Hematopoietic multipotent progenitor cell treated with erythropoietin and hydrocortisone succinate and interleukin-3 and kit ligand, for 15 days (in vitro differentiated cells): ENCODE data around the gene KCNJ5.
"Not testable (repeated sequence)": the region's sequence is repeated elsewhere in the genome, so short reads cannot be mapped to it uniquely, and the experiment has no call there.

ENCODE experiments used
- DNase-seq: peaks from one replicate; pipeline ENCODE4 v3.0.0-alpha.2; 2015; ENCODE audit warnings: low spot score

KCNJ5 gene

DNA sequence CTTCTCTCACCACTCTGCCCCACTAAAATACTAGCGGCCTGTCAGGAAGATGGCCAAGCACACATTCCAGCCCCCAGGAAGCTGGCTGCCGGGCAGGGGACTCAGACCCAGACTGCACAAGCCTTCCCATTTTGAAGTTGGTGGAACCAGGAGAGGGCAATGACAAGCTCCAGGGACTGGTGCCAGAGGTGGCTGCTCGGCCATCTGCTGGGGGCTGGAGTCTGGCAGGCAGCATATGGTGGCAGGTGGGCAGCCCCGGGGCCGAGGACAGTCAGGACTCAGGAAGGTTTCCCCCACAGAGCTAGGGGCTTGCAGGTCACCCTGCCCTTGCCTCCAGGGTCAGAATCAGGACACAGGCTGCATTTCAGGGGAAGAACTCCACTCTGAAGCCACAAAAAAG, 22.6 kb downstream of the KCNJ5 start:
- no peak for DNase-seq

DNA sequence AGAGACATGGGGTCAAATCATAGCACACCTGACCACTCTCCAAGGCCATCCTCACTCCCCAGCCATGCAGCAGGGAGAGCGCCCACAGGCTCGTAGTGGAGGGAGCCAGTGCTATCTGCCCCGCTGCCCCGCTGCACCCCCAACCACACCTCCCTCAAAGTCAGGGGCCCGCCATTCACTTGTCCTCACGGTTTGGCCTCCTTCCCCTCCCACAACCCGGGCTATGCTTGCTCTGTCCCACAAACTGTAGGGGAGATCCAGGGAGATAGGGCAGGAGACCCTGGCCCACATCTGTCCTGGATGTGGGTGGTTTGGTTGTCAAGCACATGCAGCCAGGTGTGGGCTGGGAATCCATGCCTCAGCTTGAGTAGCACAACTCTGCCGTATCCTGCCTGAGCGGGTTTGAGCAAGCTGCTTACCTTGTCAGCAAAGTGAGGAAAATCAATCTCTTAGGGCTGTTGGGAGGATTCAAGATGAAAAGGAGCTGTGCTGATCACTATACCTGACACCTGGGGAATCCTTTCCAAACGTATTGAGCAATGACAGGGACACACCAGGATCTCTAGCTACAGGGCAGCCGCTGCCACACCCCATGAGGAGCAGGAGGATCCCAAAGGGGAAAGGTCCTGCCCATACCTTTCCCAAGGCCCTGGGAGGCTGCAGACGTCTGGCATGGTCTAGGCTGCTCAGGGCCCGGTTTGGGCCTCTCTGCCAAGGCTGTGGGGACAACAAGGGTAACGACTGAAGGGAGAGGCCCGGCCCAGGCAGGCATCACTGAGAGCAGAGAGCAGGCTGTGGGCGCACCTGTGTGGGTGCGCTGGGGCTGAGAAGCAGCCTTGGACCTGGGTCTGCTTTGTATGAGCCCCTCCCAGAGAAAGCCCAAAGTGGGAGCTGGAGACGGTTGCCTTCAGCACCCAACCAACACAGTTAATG, 23.3 kb downstream of the KCNJ5 start:
- DNase-seq: no peak

- DNase-seq: no peak
These were observed 24.0 kb downstream of the KCNJ5 start for GRCh38 chr11:128915149-128915521.

GRCh38 chr11:128916037-128916572, 24.9 kb downstream of the KCNJ5 start:
- no peak for DNase-seq

DNA sequence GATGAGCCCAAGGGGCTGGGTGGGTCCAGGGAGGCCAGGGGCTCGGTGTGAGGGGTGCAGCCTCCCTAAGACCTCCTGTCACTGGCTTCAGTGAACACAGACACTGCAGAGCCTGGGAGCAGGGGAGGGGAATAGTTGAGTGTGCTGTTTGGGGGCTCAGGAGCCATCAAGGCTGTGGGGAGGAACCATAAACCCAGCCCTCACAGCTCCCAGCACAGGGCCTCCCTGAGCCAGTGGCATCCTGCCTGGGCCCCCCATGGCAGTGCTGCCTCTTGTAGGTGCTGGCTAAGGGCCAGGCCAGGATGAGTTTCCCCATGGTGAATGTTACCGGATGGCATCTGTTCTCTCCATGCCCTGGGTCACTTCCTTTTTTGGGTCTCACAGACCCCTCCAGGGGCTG, 25.5 kb downstream of the KCNJ5 start:
- DNase-seq: no peak

DNA sequence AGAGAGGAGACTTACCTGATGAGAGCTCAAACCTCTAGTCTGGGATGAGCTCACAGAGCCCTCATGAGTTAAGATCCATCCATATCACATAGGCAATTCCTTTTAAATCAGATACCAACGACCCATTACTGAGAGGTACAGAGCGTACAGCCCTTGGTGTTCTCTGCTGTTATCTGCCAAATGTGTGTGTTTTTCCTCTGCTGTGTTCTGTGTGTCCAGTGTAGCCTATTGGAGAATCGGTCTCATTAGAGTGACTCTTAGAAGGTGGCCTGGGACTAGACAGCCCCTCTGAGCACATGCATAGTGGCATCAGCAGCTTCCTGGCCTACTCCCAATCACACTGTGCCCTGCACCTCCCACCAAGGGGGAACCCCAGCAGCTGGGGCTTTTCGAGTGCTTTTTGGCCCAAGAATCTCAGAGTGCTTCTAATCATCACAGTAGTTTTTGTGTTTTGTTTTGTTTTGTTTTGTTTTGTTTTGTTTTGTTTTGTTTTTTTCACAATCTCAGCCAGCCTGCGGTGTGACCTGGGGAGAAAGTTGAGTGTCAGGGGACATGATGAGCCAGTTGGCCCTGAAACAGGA, 26.1 kb downstream of the KCNJ5 start:
- no peak for DNase-seq

DNA sequence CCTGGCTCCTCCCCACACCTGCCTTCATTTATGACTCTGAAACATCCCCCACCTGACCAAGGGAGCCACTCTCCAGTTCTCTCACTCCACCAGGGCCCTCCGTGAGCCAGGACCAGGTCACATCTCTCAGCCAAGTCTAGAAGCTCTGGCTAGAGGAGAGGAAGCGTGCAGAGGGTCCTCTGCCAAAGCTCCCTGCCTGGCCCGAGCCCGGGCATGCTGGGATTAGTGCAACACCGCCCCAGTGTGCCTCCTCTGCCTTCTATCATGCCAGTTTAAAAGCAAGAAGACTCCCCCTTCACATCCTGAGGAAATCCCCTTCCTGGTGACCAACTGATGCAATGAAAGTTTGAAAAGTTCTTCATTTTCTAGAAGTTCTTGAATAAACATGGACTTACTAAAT, 28.1 kb downstream of the KCNJ5 start:
- no peak for DNase-seq

- DNase-seq: not testable (repeated sequence)
These were observed 28.5 kb downstream of the KCNJ5 start for GRCh38 chr11:128919635-128920034.

- DNase-seq: no peak
These were observed 29.5 kb downstream of the KCNJ5 start for GRCh38 chr11:128920666-128921065.

DNA sequence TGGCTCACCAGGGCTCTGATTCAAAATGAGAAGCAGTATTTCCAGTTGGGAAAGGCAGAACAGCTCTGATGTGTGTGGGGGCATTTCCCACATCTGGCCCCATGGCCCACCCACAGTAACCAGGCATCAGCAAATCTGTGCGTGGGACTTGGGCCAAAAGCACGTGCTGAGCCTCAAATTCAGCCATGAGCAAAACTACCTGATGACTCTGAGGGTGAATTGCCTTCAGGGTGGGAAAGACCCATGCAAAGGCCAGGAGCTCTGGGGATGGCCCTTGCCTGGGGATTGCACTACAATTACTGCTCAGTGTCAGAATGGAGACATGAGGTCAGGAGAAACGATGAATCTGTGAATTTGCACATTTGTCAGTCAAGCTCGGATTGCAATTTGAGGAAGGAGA, 30.6 kb downstream of the KCNJ5 start:
- DNase-seq: no peak

DNA sequence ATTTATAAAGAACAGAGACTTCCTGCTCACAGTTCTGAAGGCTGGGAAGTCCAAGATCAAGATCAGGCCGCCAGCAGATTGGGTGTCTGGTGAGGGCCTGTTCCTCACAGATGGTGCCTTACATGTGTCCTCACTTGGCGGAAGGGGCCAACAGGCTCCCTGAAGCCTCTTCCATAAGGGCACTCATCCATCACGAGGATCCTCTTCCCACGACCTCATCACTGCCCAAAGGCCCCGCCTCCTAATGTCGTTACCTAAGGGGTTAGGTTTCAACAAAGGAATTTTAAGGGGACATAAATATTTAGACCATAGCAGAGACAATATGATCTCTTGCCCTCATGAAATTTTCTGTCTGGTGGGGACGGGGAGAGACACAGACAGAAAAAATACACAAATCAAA, 32.9 kb downstream of the KCNJ5 start:
- no peak for DNase-seq

DNA sequence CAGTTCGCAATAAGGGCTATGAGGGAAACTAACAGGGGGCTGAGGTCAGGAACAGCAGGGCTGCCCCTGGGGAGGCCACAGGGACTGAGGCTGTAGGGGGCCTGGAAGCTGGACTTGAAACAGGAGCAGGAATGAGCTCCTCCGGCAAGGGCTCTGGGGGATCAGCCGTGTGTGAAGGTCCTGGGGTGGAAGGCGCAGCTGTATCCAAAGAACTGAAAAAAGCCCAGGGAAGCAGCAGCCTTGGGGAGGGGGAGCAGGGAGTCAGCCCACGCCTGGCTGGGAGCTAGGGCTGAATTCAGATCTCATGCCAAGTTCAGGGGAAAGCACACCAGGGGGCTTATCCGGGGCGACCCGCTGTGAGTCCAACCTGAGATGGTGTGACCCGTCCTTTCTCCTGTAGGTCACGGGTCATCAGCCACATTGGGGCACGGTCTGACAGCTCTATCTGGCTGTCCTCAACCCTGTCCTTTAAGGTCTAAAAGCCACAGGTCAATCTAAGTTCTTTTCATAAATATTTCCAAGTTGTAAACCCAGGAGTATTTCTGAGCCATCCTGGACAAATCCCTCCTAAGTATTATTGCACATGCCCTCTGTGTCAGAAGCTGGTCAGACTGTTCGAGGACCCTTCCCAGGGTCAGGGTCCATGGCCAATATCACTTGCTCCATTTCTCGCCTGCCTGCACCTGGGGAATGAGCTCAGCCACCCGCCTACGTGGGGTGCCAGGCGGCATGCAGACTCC, 33.5 kb downstream of the KCNJ5 start:
- no peak for DNase-seq

DNA sequence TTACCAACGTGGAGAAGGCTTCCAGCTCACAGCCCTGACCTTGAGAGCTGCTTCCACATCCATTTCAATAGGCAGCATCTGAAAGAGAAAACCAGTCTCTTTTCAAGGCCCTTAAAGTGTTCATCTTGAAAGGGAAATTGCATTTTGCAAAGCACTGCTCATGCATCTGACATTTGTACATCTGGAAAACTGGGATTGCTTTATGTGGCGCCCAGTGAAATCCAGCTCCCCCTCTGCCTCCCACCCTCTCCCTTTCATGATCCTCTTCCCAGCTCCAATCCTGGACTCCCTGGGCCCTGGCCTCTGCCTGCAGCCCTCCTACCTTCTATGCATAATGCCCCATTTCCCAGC, 34.1 kb downstream of the KCNJ5 start:
- DNase-seq: no peak

DNA sequence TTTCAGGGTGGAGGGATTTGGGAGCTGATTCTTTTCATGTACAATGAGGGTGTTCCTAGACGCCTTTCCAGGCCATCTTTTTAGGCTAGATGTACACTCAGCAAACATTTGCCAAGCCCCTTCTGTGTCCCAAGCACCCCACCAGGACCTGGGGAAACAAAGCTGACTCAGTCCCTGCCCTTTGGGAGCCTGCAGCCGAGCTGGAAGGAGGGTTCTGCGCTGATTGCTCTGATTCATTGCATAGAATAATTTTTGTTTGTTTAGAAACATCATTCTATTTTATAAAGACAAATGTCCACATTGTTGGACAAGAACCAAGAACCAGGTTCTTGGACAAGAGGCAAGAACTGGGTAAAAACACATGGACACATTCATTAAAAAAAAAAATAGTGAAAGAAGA, 34.8 kb downstream of the KCNJ5 start:
- DNase-seq: no peak

- DNase-seq: no peak
These were observed 35.4 kb downstream of the KCNJ5 start for GRCh38 chr11:128926437-128927107.

GRCh38 chr11:128927108-128927461, 35.9 kb downstream of the KCNJ5 start:
- DNase-seq: no peak

- DNase-seq: no peak
These were observed 36.7 kb downstream of the KCNJ5 start for GRCh38 chr11:128927683-128928336.

DNA sequence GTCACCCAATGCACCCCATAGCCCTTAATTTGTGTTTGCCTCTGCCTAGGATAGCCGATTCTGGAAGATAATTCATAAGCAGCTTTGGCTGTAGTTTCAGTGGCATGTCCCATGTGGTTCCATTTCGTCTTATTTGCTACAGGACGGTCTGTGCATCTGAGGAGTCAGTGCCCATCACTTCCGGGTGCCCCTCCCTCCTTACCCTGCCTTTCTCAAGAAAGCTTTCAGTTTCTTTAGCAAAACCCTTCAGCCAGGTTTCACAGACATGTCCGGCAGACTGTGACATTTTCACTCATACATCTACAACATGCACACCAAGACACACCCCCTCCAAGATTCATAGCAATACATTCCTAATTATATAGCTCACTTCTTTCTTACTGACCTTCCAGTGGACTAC, 37.2 kb downstream of the KCNJ5 start:
- no peak for DNase-seq

- no peak for DNase-seq
These were observed 38.3 kb downstream of the KCNJ5 start for GRCh38 chr11:128929468-128929867.

- no peak for DNase-seq
These were observed 38.8 kb downstream of the KCNJ5 start for GRCh38 chr11:128929991-128930390.

- no peak for DNase-seq
These were observed 39.9 kb downstream of the KCNJ5 start for GRCh38 chr11:128931066-128931465.

GRCh38 chr11:128931668-128932067, 40.5 kb downstream of the KCNJ5 start:
- DNase-seq: no peak
